GM12864 (cell line): ENCODE measurements around the gene MPL.

Source experiments
- DNase-seq: peaks from one replicate; pipeline ENCODE4 v3.0.0-alpha.2; 2011; ENCODE audit warnings: low read depth
- H3K4me3 ChIP-seq: 2 replicates; pipeline ENCODE4 v1.5.1; 2011; ENCODE audit warnings: mild to moderate bottlenecking, low read depth, low read length, control low read depth
- TF ChIP-seq, protein P1 (sequence below): IDR thresholded peaks from 2 replicates; pipeline ENCODE4 v1.5.1; 2011; ENCODE audit warnings: low read depth, mild to moderate bottlenecking, moderate library complexity, low read length, control low read depth, inconsistent platforms; ENCODE audit errors: missing control alignments

Gene MPL

DNA sequence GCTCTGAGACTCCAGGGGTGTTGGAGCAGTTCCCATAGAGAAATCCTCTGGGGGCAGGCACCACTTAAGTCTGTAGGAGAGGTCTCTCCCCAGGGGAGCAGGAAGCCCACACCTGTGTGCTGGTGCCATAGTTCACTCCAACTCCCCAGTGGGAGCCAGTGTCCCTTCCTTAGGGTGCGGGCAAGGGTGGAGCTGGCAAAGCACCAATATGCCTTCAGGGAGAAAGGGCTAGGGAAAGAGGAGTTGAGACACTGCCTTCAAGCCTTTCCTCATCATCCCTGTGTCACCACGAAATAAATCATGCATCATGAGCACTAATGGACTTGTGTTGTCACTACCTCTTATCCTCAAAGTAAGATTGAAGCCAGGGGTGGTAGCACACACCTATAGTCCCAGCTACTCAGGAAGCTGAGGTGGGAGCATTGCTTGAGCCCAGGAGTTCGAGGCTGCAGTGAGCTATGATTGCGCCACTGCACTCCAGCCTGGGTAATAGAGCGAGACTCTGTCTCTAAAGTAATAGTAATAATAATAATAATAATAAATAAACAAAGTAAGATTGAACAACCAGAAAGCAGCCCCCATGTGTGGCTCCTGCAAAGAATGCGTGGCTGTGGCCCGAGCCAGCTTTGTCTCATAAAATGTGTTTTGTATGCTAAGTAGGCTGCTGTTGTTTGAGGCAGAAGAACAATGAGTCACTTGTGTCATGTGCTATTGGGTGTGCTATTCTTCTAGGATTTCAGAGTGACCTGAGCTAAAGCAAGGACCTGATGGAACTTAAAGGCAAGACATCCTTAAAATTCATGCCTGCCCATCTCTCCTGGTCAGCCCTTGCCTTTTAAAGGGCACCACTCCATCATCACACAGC is 43.5 kb upstream of the MPL start:
- DNase-seq: no peak
- TF ChIP-seq, protein P1, sequence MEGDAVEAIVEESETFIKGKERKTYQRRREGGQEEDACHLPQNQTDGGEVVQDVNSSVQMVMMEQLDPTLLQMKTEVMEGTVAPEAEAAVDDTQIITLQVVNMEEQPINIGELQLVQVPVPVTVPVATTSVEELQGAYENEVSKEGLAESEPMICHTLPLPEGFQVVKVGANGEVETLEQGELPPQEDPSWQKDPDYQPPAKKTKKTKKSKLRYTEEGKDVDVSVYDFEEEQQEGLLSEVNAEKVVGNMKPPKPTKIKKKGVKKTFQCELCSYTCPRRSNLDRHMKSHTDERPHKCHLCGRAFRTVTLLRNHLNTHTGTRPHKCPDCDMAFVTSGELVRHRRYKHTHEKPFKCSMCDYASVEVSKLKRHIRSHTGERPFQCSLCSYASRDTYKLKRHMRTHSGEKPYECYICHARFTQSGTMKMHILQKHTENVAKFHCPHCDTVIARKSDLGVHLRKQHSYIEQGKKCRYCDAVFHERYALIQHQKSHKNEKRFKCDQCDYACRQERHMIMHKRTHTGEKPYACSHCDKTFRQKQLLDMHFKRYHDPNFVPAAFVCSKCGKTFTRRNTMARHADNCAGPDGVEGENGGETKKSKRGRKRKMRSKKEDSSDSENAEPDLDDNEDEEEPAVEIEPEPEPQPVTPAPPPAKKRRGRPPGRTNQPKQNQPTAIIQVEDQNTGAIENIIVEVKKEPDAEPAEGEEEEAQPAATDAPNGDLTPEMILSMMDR: no peak
- H3K4me3 ChIP-seq: no peak overlapping the region

DNA sequence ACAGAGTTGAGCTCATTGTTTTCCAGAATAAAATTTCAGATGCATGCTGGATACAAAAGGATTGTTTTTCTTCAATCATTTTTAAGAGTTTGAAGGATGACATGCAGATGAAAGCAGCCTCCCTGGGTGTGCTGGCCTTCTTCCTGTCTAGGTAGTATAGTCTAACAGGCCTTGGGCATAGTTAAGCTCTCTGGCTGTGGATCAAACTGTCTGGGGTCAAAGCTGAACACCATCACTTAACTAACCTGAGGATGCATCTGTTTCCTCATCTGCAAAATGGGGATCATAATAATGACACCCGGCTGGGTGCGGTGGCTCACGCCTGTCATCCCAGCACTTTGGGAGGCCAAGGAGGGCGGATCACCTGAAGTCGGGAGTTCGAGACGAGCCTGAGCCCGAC is 42.9 kb upstream of the MPL start:
- no peak overlapping the region for H3K4me3 ChIP-seq
- TF ChIP-seq, protein P1: no peak
- DNase-seq: no peak

DNA sequence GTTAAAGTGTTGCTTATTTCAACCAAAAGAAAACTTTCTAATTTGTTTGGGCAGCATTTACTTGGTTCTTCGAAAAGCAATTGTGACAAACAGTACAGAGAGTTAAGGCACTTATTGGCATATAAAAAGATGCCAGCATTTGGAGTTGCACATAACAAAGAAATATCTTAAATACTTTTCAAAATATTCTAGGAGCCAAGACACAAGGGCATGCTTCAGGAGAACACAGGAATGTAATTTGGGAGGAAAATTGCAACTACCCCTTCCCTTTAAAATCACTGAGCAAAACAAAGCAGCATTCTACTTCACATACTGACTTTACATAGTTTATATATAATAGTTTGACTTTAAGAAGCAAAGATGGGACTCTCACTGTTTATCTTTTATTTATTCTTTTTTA is 41.4 kb upstream of the MPL start:
- DNase-seq: no peak

DNA sequence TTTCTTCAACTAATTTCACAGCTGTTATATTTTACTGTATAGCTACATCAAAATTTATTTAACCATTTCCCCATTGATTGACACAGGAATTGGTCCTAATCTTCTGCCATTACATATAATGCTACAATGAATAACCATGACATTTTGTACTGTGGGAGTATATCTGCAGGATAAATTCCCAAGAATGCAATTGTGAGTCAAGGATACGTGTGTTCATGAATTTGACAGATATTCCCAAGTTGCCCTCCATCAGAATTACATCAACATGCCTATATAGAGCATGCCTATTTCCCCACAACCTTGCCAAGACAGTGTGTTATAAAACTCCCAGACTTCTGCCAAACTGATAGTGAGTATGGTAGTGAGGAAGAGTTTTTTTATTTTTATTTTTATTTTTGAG is 39.6 kb upstream of the MPL start:
- H3K4me3 ChIP-seq: no peak overlapping the region
- DNase-seq: no peak
- TF ChIP-seq, protein P1: no peak

More for the DNA sequence above, 41.4 kb upstream of the MPL start:
- TF ChIP-seq, protein P1: no peak
- H3K4me3 ChIP-seq: no peak overlapping the region

DNA sequence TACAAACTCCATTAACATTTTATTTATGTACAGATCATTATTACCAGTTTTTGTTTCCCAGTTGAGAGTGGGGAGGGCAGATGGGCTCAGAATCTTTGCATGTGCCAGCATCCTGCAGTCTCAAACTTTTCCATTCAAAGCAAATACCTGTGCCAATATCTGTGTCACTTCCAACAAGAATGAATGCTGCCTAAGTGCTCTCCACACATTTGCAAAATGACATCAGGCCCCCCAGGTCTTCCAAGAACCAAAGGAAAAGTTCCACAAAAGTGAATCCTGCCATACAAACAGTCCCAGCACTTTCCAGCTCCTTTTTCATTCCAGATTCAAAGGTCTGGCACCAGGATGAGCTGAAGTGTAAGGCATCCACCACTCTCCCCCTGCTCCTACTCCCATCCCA is 38.5 kb upstream of the MPL start:
- TF ChIP-seq, protein P1: no peak
- no peak for DNase-seq
- H3K4me3 ChIP-seq: no peak overlapping the region

DNA sequence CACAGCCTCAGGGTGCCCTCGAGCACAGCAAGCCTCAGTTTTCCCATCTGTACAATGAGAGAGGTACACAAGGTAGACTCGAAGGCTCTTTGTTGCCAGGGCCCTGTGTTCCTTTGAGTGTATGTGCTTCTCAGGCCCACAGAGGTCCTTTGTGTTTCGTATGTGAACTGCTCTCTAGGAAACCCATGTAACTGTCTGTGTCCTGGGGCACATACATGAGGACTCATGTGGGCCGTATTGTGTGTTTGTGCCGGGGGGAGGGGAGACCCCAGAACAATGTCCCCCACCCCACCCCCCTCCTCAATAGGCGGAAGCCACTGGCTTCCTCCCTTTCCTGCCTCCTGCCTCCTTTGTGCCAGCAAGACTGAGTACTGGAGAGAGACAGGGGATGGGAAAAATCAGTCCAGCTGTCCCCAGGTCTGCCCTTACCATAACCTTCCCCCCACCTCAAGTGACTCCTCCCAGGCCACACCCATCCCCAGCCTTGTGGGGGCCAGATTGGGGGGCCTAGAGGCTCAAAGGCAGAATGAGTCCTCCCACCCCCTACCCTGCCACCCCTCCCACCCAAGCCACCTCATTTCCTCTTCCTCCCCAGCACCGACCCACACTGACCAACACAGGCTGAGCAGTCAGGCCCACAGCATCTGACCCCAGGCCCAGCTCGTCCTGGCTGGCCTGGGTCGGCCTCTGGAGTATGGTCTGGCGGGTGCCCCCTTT is 37.1 kb upstream of the MPL start, which contains the start of gene TIE1:
Gene TIE1 (plus strand): TSS at position 605 of the 717 bp plus-strand sequence. CDS start 90 bp downstream, at position 695.
- no peak for DNase-seq
- TF ChIP-seq, protein P1: no peak

More for the DNA sequence above, 37.1 kb upstream of the MPL start, which contains the start of gene TIE1:
- no peak within 1 kb of the TSS for H3K4me3 ChIP-seq
